Type B pancreatic cell (in vitro differentiated cells): ENCODE results near the gene ZNF423. TPM values are rescaled to one million over a fixed set of nuclear protein-coding genes. Genes with fewer than 3 reads are reported as not detected.

Experiments
- DNase-seq: peaks from one replicate; pipeline ENCODE4 v3.0.0; 2021; ENCODE audit warnings: mixed read lengths; ENCODE audit not compliant: unreplicated experiment; ENCODE audit errors: extremely low spot score
- H3K27ac Mint-ChIP-seq: 2 replicates; pipeline ENCODE4 v1.8.0; 2021; ENCODE audit warnings: mild to moderate bottlenecking, mixed read lengths
- H3K27me3 Mint-ChIP-seq: 2 replicates; pipeline ENCODE4 v1.8.0; 2021; ENCODE audit warnings: mixed read lengths
- H3K36me3 Mint-ChIP-seq: 2 replicates; pipeline ENCODE4 v1.8.0; 2021; ENCODE audit warnings: mixed read lengths
- H3K4me1 Mint-ChIP-seq: one replicate; pipeline ENCODE4 v1.8.0; 2021; ENCODE audit warnings: mixed read lengths; ENCODE audit not compliant: unreplicated experiment
- H3K4me3 Mint-ChIP-seq: 2 replicates; pipeline ENCODE4 v1.8.0; 2021; ENCODE audit warnings: mild to moderate bottlenecking, mixed read lengths
- H3K9me3 Mint-ChIP-seq: 2 replicates; pipeline ENCODE4 v1.8.0; 2021; ENCODE audit warnings: mixed read lengths
- total RNA-seq: library from RNA; stranded (reverse); gene quantifications from 2 replicates; pipeline ENCODE4 v1.2.1, GENCODE V29; 2021; ENCODE audit warnings: low replicate concordance
- TF ChIP-seq, protein P1 (sequence below): fragments of 200-600 bp; sonication (generic); conservative IDR thresholded peaks from 2 replicates; pipeline ENCODE4 v1.5.0; 2021; ENCODE audit warnings: antibody characterized with exemption, mild to moderate bottlenecking

Gene ZNF423
- total RNA-seq, 1 donor from 2014 or later = 72.6 TPM

DNA sequence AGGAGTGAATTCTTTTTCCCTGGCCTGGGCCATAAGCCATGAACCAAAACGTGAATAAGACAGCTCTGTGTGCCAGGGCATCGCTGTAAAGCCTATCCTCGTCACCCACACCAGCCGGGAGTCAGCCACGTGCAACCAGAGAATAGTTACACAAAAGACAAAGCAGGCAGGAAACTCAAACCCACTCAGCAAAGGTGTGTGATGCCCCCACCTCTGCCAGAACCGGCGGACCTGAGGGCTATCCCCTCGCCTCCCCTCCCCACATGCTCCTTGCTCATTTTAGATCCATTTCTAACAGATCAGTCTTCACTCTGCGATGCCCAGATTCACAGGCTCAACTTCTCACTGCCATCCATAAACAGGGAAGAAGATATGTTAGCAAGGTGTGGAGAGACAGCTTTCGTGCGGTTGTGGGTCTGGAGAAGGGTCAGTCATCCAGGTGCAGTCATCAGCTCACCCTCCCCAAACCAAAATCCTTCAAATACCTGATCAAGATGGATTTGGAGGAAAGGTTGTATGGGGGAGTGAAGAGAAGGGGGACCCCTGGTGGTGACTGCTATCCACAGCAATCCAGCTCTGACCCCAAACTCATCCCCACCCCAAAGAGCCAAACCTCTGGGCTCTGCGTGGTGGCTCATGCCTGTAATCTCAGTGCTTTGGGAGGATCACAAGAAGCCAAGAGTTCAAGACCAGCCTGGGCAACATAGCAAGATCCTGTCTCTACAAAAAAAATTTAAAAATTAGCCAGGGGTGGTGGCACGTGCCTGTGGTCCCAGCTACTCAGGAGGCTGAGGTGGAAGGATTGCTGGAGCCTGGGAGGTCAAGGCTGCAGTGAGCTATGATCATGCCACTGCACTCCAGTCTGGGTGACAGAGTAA, 263.1 kb downstream of the ZNF423 start:
- H3K36me3 Mint-ChIP-seq = peaks cover 9% of the 10 kb centered on the region
- H3K4me3 Mint-ChIP-seq = no peak overlapping the region
- peaks cover 55% of the 10 kb centered on the region for H3K4me1 Mint-ChIP-seq
- peaks cover 7% of the 10 kb centered on the region for H3K27me3 Mint-ChIP-seq
- DNase-seq = peak; percentile 66
- no peaks in the 10 kb centered on the region for H3K9me3 Mint-ChIP-seq
- TF ChIP-seq, protein P1, sequence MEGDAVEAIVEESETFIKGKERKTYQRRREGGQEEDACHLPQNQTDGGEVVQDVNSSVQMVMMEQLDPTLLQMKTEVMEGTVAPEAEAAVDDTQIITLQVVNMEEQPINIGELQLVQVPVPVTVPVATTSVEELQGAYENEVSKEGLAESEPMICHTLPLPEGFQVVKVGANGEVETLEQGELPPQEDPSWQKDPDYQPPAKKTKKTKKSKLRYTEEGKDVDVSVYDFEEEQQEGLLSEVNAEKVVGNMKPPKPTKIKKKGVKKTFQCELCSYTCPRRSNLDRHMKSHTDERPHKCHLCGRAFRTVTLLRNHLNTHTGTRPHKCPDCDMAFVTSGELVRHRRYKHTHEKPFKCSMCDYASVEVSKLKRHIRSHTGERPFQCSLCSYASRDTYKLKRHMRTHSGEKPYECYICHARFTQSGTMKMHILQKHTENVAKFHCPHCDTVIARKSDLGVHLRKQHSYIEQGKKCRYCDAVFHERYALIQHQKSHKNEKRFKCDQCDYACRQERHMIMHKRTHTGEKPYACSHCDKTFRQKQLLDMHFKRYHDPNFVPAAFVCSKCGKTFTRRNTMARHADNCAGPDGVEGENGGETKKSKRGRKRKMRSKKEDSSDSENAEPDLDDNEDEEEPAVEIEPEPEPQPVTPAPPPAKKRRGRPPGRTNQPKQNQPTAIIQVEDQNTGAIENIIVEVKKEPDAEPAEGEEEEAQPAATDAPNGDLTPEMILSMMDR = peak; percentile 88
- H3K27ac Mint-ChIP-seq = no peak overlapping the region

DNA sequence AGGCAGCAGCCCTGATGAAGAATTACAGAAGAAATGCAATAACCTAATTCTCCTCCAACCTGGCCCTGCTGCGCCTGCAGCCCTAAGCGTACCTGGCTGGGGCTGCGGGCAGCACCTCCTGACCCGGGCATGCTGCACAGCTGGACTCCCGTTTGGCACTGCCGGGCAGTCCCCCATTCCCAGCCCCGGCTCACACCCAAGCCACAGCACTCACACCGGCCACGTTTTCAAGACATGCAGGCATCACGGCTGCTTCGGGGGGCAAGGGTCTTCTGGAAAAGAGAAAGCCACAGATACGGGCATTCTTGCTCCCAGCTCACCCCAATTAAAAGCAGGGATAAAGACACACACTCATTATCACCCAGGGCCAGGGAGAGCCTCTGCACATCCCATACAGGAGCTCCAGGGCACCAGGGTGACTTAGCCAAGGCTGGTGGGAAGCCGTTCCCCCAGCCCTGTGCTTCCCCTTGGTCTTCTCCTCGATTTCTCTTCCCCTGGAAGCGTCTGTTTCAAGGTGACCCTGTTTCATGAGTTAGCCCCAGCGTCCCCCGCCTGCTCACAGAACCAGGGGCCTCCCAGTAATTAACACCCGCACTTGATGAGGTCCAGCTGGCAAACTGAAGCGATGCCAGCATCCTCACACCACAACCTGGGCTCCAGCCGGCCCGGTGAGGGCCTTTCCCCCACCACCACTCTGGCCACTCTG, 265.6 kb downstream of the ZNF423 start:
- H3K4me3 Mint-ChIP-seq = no peak overlapping the region
- peak; percentile 51 for DNase-seq
- H3K36me3 Mint-ChIP-seq = peaks cover 9% of the 10 kb centered on the region
- peaks cover 61% of the 10 kb centered on the region for H3K4me1 Mint-ChIP-seq
- peaks cover 9% of the 10 kb centered on the region for H3K27me3 Mint-ChIP-seq
- H3K27ac Mint-ChIP-seq = no peak overlapping the region
- H3K9me3 Mint-ChIP-seq = no peaks in the 10 kb centered on the region
- TF ChIP-seq, protein P1 = no peak

DNA sequence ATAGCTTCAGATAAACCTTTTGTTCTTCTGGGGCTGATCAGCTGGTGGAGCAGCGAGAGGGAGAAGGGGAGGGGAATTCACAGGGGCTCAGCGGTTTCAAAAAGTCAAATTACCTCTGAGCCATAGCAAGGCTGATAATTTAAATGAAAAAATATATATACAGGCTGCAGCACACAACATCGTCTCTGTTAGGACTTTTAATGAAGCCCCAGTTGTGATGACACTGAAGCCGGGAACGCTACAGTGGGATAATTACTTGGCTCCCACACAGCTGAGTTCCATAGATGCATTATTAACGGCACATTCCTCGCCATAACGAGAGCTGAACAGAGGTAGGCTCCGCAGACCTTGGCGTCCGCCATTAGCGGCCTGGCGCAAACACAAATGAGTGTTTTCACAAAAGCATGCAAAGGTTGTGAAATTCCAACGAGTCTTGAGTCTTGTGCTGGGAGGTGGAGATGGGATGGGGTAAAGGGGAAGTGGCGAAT, 266.3 kb downstream of the ZNF423 start:
- H3K4me1 Mint-ChIP-seq = peaks cover 61% of the 10 kb centered on the region
- peaks cover 9% of the 10 kb centered on the region for H3K36me3 Mint-ChIP-seq
- no peak overlapping the region for H3K4me3 Mint-ChIP-seq
- TF ChIP-seq, protein P1 = no peak
- DNase-seq = peak; percentile 52
- H3K27me3 Mint-ChIP-seq = peaks cover 9% of the 10 kb centered on the region
- no peaks in the 10 kb centered on the region for H3K9me3 Mint-ChIP-seq
- H3K27ac Mint-ChIP-seq = peak overlapping the region; percentile 25

DNA sequence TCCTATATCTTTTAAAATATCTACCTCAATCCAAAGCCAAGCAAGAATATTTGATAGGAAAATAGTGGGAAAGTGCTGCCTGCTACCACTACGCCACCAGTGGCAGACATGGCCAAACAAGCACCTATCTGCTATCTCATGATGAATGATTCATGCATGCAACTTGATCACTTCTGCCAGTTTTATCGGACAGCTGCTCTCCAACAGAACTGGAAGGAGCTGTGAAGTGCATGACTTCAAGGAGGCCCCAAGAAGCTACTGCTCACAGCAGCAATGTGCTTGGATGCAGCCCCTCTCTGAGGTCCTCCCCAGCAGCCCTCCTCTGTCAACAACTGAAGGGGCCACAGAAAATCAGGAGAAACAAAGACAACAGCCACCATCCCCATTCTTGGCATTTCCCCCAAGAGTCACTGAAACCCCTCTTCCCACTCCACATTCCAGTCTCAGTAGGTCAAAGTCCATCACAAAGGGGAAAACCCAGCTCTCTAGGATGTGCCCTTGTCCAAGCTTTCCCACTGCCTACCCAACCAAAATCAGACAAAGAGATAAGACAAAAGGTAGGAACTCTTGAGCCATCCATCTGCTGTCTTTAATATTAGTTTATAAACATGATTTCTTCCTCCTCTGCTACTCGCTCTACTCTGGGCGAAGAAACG, 267.1 kb downstream of the ZNF423 start:
- TF ChIP-seq, protein P1 = no peak
- no peaks in the 10 kb centered on the region for H3K9me3 Mint-ChIP-seq
- peaks cover 9% of the 10 kb centered on the region for H3K36me3 Mint-ChIP-seq
- H3K4me1 Mint-ChIP-seq = peaks cover 59% of the 10 kb centered on the region
- peaks cover 7% of the 10 kb centered on the region for H3K27me3 Mint-ChIP-seq
- H3K4me3 Mint-ChIP-seq = peak overlapping the region; percentile 19
- peak overlapping the region; percentile 25 for H3K27ac Mint-ChIP-seq
- peak; percentile 44 for DNase-seq

DNA sequence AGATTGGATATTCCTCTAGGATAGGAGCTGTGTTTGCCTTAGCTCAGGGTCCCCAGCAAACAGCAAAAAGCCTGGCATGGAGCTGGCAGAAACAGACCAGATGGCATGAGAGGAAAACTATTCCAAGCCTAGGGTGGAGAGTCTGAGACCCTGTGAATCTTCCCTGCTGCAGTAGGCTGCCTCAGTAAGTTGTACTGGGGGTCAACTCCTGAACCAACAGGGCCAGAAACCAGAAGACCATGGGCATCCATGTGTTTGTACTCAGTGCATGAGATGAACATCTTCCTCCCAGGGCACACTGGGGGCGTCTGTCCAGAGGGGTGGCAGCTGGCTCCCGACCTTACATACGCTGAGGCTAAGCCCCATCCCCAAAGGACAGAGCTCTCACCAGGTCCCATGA, 267.9 kb downstream of the ZNF423 start:
- no peak overlapping the region for H3K27ac Mint-ChIP-seq

More for the DNA sequence above, 267.9 kb downstream of the ZNF423 start:
- Mint-ChIP-seq H3K4me1 (peaks cover 59% of the 10 kb centered on the region), H3K36me3 (peaks cover 9% of the 10 kb centered on the region), H3K4me3 (no peak overlapping the region), H3K27me3 (peaks cover 7% of the 10 kb centered on the region), H3K9me3 (no peaks in the 10 kb centered on the region)
- no peak for DNase-seq
- TF ChIP-seq, protein P1 = no peak
